Effector CD8-positive, alpha-beta T cell (primary cell): ENCODE results near the gene PSMB11.

Experiments
- DNase-seq: peaks from one replicate; lab custom pipeline; 2025; lab: John Stamatoyannopoulos, UW

The PSMB11 gene

GRCh38 chr14:23043754-23044153, 1.7 kb downstream of the PSMB11 start:
- no peak for DNase-seq

- no peak for DNase-seq
Observed at GRCh38 chr14:23044840-23045239, 2.8 kb downstream of the PSMB11 start.

- DNase-seq, result no peak
Observed at GRCh38 chr14:23045419-23046357, 3.7 kb downstream of the PSMB11 start.

- no peak for DNase-seq
Observed at GRCh38 chr14:23047034-23047634, 5.1 kb downstream of the PSMB11 start.

- DNase-seq, result no peak
Observed at GRCh38 chr14:23047751-23048693, 6.0 kb downstream of the PSMB11 start.

- no peak for DNase-seq
Observed at GRCh38 chr14:23049011-23049410, 7.0 kb downstream of the PSMB11 start.

- no peak for DNase-seq
Observed at GRCh38 chr14:23051141-23052057, 9.4 kb downstream of the PSMB11 start.

GRCh38 chr14:23052182-23052623, 10.2 kb downstream of the PSMB11 start:
- DNase-seq, result no peak

GRCh38 chr14:23052671-23053070, 10.7 kb downstream of the PSMB11 start:
- DNase-seq, result no peak

- no peak for DNase-seq
Observed at GRCh38 chr14:23053426-23053825, 11.4 kb downstream of the PSMB11 start.

- no peak for DNase-seq
Observed at GRCh38 chr14:23054000-23054811, 12.2 kb downstream of the PSMB11 start.

GRCh38 chr14:23055147-23055550, 13.1 kb downstream of the PSMB11 start:
- no peak for DNase-seq

GRCh38 chr14:23055621-23056144, 13.7 kb downstream of the PSMB11 start:
- no peak for DNase-seq

- no peak for DNase-seq
Observed at GRCh38 chr14:23056145-23056955, 14.3 kb downstream of the PSMB11 start.

GRCh38 chr14:23056956-23057756, 15.1 kb downstream of the PSMB11 start, which contains the start of gene CDH24:
Gene CDH24, minus strand, starts transcription at chr14:23057520. Its CDS starts 1,787 bp downstream, at chr14:23055733.
- no peak for DNase-seq

- DNase-seq, result no peak
Observed at GRCh38 chr14:23057757-23058653, 16.0 kb downstream of the PSMB11 start.
